GM10248 (cell line): ENCODE data around the gene KLRF1.

Experiments
- CTCF ChIA-PET: fragments of 300-600 bp; sonication (Branson Sonifier 250); formaldehyde crosslinking; extraction: SDS; loops from one replicate; lab custom pipeline; 2021; ENCODE audit warnings: antibody characterized with exemption; lab: Yijun Ruan, JAX
- POLR2A ChIA-PET: fragments of 350-650 bp; sonication (Branson Sonifier 250); formaldehyde crosslinking; extraction: SDS; loops from one replicate; lab custom pipeline; 2020; ENCODE audit warnings: antibody characterized with exemption; lab: Yijun Ruan, JAX
- DNase-seq: peaks from one replicate; pipeline ENCODE4 v3.0.0; 2012; ENCODE audit errors: extremely low spot score
- TF ChIP-seq, protein P1 (sequence below): IDR thresholded peaks from 2 replicates; pipeline ENCODE4 v1.5.1; 2012; ENCODE audit warnings: mild to moderate bottlenecking, low read depth; ENCODE audit errors: extremely low read depth, missing control alignments, control extremely low read depth

KLRF1 gene

DNA sequence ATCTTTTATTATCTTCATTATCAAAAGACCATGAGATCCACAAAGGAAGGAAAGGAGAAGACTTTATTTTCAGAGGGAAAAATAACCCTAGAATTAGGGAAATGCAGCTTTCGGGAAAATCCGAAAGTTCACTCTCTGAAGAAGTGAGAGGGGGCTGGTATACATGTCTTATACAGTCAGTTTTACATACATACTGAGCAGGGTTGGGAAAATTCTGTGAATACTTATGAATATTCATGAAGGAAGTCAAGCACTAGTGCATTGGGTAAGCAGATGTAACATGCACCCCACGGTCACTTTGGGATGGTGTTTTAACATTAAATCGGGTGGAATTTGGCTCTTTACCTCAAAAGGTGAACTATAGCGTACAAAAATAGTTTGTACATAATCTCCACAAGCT, 15.7 kb upstream of the KLRF1 start:
- DNase-seq, result no peak
- CTCF ChIA-PET, result interaction anchor here (0.9 to 1.1 kb wide), 3 partner anchors 12 to 342 kb away, joined by 3 to 5 read pairs (median 3); no protein-coding TSS in a partner anchor
- POLR2A ChIA-PET, result no interaction called here
- TF ChIP-seq, protein P1, sequence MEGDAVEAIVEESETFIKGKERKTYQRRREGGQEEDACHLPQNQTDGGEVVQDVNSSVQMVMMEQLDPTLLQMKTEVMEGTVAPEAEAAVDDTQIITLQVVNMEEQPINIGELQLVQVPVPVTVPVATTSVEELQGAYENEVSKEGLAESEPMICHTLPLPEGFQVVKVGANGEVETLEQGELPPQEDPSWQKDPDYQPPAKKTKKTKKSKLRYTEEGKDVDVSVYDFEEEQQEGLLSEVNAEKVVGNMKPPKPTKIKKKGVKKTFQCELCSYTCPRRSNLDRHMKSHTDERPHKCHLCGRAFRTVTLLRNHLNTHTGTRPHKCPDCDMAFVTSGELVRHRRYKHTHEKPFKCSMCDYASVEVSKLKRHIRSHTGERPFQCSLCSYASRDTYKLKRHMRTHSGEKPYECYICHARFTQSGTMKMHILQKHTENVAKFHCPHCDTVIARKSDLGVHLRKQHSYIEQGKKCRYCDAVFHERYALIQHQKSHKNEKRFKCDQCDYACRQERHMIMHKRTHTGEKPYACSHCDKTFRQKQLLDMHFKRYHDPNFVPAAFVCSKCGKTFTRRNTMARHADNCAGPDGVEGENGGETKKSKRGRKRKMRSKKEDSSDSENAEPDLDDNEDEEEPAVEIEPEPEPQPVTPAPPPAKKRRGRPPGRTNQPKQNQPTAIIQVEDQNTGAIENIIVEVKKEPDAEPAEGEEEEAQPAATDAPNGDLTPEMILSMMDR, result no peak

DNA sequence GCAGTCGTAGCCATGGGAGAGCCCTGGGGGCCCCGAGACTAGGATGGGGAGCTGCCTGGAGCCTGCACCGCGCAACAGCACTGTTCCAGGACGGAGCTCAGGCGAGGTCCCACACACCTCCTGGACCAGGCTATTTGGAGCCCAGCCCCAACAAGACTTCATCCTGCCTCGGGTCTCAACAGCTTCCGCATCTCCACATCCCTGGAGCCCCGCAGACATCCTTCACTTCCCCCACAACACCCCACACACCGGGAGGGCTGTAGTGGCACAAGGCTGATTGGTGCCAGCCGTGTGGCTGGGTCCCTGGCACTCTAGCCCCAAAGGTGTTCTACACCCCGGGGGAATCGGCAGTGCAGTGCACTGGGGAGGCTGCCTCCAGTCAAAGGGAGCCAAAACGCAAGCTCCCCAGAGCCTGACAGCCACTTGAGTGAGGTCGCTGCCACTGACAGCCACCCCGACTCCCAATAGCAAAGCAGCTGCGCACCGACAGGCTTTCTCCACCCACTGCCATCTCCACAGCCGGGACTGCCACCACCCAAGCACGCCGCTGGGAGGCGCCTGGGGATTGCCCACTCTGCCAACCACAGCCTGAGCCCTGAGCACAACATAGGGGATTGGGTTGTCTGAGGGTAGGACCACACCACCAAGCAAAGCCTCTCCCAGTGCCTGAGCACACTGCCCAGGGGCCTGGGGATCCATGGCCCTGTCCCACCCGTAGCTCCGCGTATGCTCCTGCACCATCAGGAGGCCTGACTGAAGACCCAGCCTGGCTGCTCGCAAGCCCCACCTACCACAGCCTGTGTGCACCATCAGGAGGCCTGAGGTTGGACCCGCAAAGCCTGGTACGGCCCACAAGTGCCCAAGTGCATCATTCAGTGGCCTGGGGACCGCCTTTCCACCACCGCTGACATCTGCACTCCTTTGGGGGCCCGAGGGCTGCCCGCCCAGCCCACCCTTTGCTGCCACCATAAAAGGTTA, 13.2 kb upstream of the KLRF1 start:
- ChIA-PET POLR2A (no interaction called here), CTCF (interaction anchor here (0.6 to 3.9 kb wide), 45 partner anchors 8 to 668 kb away, joined by 3 to 36 read pairs (median 4); partner anchors contain the start of genes CLEC2A, CLEC2B, KLRF1 and OLR1)
- TF ChIP-seq, protein P1, result peak; percentile 98
- peak; percentile 92 for DNase-seq

DNA sequence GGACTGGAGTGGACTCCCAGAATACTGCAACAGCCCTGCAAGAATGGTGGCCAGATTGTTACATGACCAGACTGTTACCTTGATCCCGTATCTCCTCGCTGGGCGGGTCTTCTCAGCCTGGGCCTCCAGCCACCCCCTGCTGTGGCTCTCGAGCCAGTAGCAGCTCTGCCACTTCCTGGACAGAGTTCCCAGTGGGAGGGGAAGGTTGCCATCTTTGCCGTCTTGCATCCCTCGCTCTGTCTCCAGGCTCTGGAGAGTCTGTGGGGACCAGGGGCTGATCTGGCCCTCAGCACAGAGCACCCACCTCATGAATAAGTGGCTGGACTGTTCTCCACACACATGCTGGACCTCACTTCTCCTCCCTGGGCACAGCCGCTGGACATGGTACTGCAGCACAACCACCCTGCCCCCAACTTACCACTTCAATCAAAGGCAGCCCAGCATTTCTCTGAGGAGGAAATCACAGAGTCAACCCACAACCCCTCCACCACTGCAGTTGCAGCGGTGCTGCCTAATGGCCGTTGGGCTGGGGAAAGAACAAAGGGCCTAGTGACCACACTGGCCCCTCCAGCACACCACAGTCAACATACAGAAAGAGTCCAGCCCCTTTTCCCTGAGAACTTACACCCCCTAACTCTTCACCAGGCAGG, 6.9 kb upstream of the KLRF1 start:
- CTCF ChIA-PET, result interaction anchor here (1.3 to 1.6 kb wide), 2 partner anchors 10 to 73 kb away, joined by 3 read pairs; no protein-coding TSS in a partner anchor
- POLR2A ChIA-PET, result no interaction called here
- TF ChIP-seq, protein P1, result no peak
- no peak for DNase-seq

DNA sequence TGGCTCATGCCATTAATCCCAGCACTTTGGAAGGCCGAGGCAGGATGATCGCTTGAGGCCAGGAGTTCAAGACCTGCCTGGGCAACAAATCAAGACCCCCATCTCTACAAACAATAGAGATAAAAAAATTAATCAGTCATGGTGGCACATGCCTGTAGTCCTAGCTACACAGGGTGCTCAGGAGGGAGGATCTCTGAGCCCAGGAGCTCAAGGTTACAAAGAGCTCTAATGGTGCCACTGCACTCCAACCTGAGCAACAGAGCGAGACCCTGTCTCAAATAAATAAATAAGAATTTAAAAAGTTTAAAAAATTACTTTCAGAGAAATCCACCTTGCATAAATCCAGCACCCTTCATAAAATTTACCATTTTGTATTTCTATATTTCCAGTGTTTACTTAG, 2.2 kb downstream of the KLRF1 start:
- ChIA-PET CTCF (interaction anchor here (1.1 to 2.5 kb wide), 6 partner anchors 9 to 86 kb away, joined by 3 to 6 read pairs (median 4); no protein-coding TSS in a partner anchor), POLR2A (no interaction called here)
- TF ChIP-seq, protein P1, result no peak
- DNase-seq, result no peak

DNA sequence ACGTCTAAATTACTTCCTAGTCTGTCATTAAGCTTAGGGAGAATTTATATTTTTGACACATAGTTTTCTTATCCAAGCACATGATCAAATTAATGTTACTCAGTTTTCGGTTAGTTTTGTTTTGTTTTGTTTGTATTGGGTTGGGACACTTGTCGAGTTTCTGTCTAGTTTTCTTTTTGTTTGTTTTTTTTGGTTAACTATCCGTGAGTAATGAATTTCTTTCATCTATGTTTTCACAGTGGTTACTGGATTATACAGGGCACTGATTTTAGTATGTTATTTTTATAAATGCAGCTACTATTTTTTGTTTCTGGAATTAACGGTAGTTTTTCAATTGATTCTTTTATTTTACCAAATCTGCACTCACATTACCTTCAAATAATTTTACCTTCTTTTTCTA, 2.7 kb downstream of the KLRF1 start:
- ChIA-PET POLR2A (no interaction called here), CTCF (interaction anchor here (1.1 to 2.5 kb wide), 6 partner anchors 8 to 87 kb away, joined by 3 to 6 read pairs (median 4); no protein-coding TSS in a partner anchor)
- no peak for DNase-seq
- TF ChIP-seq, protein P1, result no peak

DNA sequence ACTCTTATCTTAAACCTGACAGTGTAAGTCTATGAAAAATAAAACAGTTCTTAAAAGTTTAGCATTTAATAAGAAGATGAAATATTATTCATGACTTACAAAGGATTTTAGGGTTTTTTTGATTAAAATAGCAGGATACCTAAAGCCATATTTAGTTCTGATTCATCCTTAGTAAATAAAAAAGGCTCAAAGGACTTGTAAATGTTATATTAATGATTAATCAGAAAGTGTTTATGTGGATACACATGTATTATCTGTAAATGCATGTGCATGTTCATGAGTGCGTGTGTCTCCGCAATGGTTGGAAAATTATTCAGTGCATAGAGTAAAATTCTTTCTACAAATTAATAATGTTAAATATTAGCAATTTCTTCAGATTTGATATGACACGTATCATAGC, 4.4 kb downstream of the KLRF1 start:
- TF ChIP-seq, protein P1, result no peak
- no peak for DNase-seq
- CTCF ChIA-PET, result no interaction called here
- POLR2A ChIA-PET, result no interaction called here
